Measurements from ENCODE around the gene ZNF385A. TPM values are rescaled to one million over a fixed set of nuclear protein-coding genes. Genes with fewer than 3 reads are reported as not detected.
A peak's percentile ranks its signal among the peaks of the same experiment; 100 is the strongest.

ZNF385A gene
- total and polyA plus RNA-seq, 3 experiments from 2014 or later, result 0.77 to 0.78 TPM; not detected in 1

- peaks cover 14% of the 10 kb centered on the region for H3K4me1 ChIP-seq (ENCODE audit: insufficient read depth, low read length)
- no peaks in the 10 kb centered on the region for H3K9me3 ChIP-seq (ENCODE audit: low read length)
- Mint-ChIP-seq H3K9me3 (no peaks in the 10 kb centered on the region), H3K36me3 (peaks cover 12 to 74% (median 28%) of the 10 kb centered on the region in 3 donors), H3K4me3 (no peak overlapping the region), H3K27ac (peak overlapping the region in 1 of 8 donors; percentile 16), H3K27me3 (no peaks in the 10 kb centered on the region), H3K4me1 (peaks cover 9 to 12% (median 10%) of the 10 kb centered on the region in 3 donors)
- H3K4me3 ChIP-seq (ENCODE audit: low read length), result no peak overlapping the region
- H3K27ac ChIP-seq (ENCODE audit: low read depth, low read length), result no peak overlapping the region
- ChIA-PET CTCF (interaction anchor here (2.3 kb wide), 1 partner anchor 12 kb away, joined by 7 read pairs; no protein-coding TSS in a partner anchor), POLR2A (no interaction called here)
- H3K36me3 ChIP-seq (ENCODE audit: insufficient read depth, low read length), result peaks cover 53% of the 10 kb centered on the region
- DNase-seq, result no peak
- no peaks in the 10 kb centered on the region for H3K27me3 ChIP-seq (ENCODE audit: insufficient read depth, low read length, poor library complexity, severe bottlenecking)
These were observed 35.5 kb downstream of the ZNF385A start for GRCh38 chr12:54349036-54349435.

- H3K27me3 Mint-ChIP-seq, result no peaks in the 10 kb centered on the region
- no peaks in the 10 kb centered on the region for H3K4me1 ChIP-seq (ENCODE audit: insufficient read depth, low read length)
- POLR2A ChIA-PET, result no interaction called here
- CTCF ChIA-PET, result interaction anchor here (0.9 to 1.5 kb wide), 2 partner anchors 17 to 47 kb away, joined by 3 to 5 read pairs; partner anchors contain the start of gene COPZ1
- peak overlapping the region in 3 of 8 donors; percentile 13 to 62 (median 33) for H3K27ac Mint-ChIP-seq
- H3K36me3 ChIP-seq (ENCODE audit: insufficient read depth, low read length), result peaks cover 50% of the 10 kb centered on the region
- no peak overlapping the region for H3K4me3 ChIP-seq (ENCODE audit: low read length)
- H3K9me3 ChIP-seq (ENCODE audit: low read length), result no peaks in the 10 kb centered on the region
- H3K4me3 Mint-ChIP-seq, result no peak overlapping the region
- peaks cover 12 to 38% (median 34%) of the 10 kb centered on the region in 3 donors for H3K4me1 Mint-ChIP-seq
- H3K27me3 ChIP-seq (ENCODE audit: insufficient read depth, low read length, poor library complexity, severe bottlenecking), result no peaks in the 10 kb centered on the region
- H3K27ac ChIP-seq (ENCODE audit: low read depth, low read length), result no peak overlapping the region
- H3K36me3 Mint-ChIP-seq, result peaks cover 7 to 72% (median 21%) of the 10 kb centered on the region in 3 donors
- DNase-seq, result no peak
- no peaks in the 10 kb centered on the region for H3K9me3 Mint-ChIP-seq
These were observed 42.9 kb downstream of the ZNF385A start for GRCh38 chr12:54341378-54342300.

- H3K27ac Mint-ChIP-seq, result peak overlapping the region in 3 of 8 donors; percentile 13 to 75 (median 62)
These were observed 43.7 kb downstream of the ZNF385A start for GRCh38 chr12:54340846-54341245.

GRCh38 chr12:54338698-54339296 lies 45.7 kb downstream of the ZNF385A start:
- H3K27ac Mint-ChIP-seq, result no peak overlapping the region
- peaks cover 15 to 43% (median 41%) of the 10 kb centered on the region in 3 donors for H3K4me1 Mint-ChIP-seq
- ChIA-PET CTCF (interaction anchor here (5.9 to 6.5 kb wide), 2 partner anchors 13 to 20 kb away, joined by 37 to 48 read pairs; partner anchors contain the start of gene COPZ1), POLR2A (no interaction called here)
- peaks cover 32% of the 10 kb centered on the region for H3K36me3 ChIP-seq (ENCODE audit: insufficient read depth, low read length)
- H3K27me3 Mint-ChIP-seq, result no peaks in the 10 kb centered on the region
- H3K27ac ChIP-seq (ENCODE audit: low read depth, low read length), result peak overlapping the region; percentile 28
- H3K9me3 Mint-ChIP-seq, result no peaks in the 10 kb centered on the region
- H3K9me3 ChIP-seq (ENCODE audit: low read length), result no peaks in the 10 kb centered on the region
- no peaks in the 10 kb centered on the region for H3K27me3 ChIP-seq (ENCODE audit: insufficient read depth, low read length, poor library complexity, severe bottlenecking)
- peaks cover 7 to 54% (median 18%) of the 10 kb centered on the region in 3 donors for H3K36me3 Mint-ChIP-seq
- DNase-seq, result no peak
- H3K4me1 ChIP-seq (ENCODE audit: insufficient read depth, low read length), result no peaks in the 10 kb centered on the region
- H3K4me3 Mint-ChIP-seq, result no peak overlapping the region
- H3K4me3 ChIP-seq (ENCODE audit: low read length), result no peak overlapping the region

More at GRCh38 chr12:54340846-54341245, 43.7 kb downstream of the ZNF385A start:
- no peaks in the 10 kb centered on the region for H3K27me3 ChIP-seq (ENCODE audit: insufficient read depth, low read length, poor library complexity, severe bottlenecking)
- ChIA-PET POLR2A (no interaction called here), CTCF (interaction anchor here (1.5 kb wide), 1 partner anchor 16 kb away, joined by 5 read pairs; the partner anchor contains the start of gene COPZ1)
- Mint-ChIP-seq H3K36me3 (peaks cover 7 to 68% (median 21%) of the 10 kb centered on the region in 3 donors), H3K4me3 (no peak overlapping the region), H3K4me1 (peaks cover 14 to 41% (median 37%) of the 10 kb centered on the region in 3 donors), H3K27me3 (no peaks in the 10 kb centered on the region), H3K9me3 (no peaks in the 10 kb centered on the region)
- no peak overlapping the region for H3K4me3 ChIP-seq (ENCODE audit: low read length)
- no peak overlapping the region for H3K27ac ChIP-seq (ENCODE audit: low read depth, low read length)
- peaks cover 46% of the 10 kb centered on the region for H3K36me3 ChIP-seq (ENCODE audit: insufficient read depth, low read length)
- H3K4me1 ChIP-seq (ENCODE audit: insufficient read depth, low read length), result no peaks in the 10 kb centered on the region
- DNase-seq, result no peak
- H3K9me3 ChIP-seq (ENCODE audit: low read length), result no peaks in the 10 kb centered on the region

- ChIA-PET CTCF (interaction anchor here (0.9 to 6.5 kb wide), 5 partner anchors 9 to 21 kb away, joined by 3 to 48 read pairs (median 6); partner anchors contain the start of gene COPZ1), POLR2A (interaction anchor here (1.2 kb wide), 1 partner anchor 13 kb away, joined by 3 read pairs; no protein-coding TSS in a partner anchor)
- Mint-ChIP-seq H3K9me3 (no peaks in the 10 kb centered on the region), H3K4me3 (no peak overlapping the region), H3K36me3 (peaks cover under 1 to 53% (median 12%) of the 10 kb centered on the region in 3 donors), H3K4me1 (peaks cover 20 to 50% (median 49%) of the 10 kb centered on the region in 3 donors), H3K27ac (peak overlapping the region in 1 of 8 donors; percentile 53), H3K27me3 (no peaks in the 10 kb centered on the region)
- H3K36me3 ChIP-seq (ENCODE audit: insufficient read depth, low read length), result peaks cover 24% of the 10 kb centered on the region
- H3K4me1 ChIP-seq (ENCODE audit: insufficient read depth, low read length), result peaks cover 7% of the 10 kb centered on the region
- H3K27ac ChIP-seq (ENCODE audit: low read depth, low read length), result peak overlapping the region; percentile 28
- no peaks in the 10 kb centered on the region for H3K27me3 ChIP-seq (ENCODE audit: insufficient read depth, low read length, poor library complexity, severe bottlenecking)
- no peaks in the 10 kb centered on the region for H3K9me3 ChIP-seq (ENCODE audit: low read length)
- H3K4me3 ChIP-seq (ENCODE audit: low read length), result no peak overlapping the region
- no peak for DNase-seq
These were observed 46.5 kb downstream of the ZNF385A start for GRCh38 chr12:54337854-54338650.

- no peak for DNase-seq
- POLR2A ChIA-PET, result interaction anchor here (1.2 kb wide), 1 partner anchor 13 kb away, joined by 3 read pairs; no protein-coding TSS in a partner anchor
These were observed 47.2 kb downstream of the ZNF385A start for GRCh38 chr12:54337280-54337842.

More at GRCh38 chr12:54337280-54337842, 47.2 kb downstream of the ZNF385A start:
- H3K4me1 Mint-ChIP-seq, result peaks cover 20 to 52% (median 50%) of the 10 kb centered on the region in 3 donors
- peak overlapping the region; percentile 28 for H3K27ac ChIP-seq (ENCODE audit: low read depth, low read length)
- CTCF ChIA-PET, result interaction anchor here (0.9 to 6.5 kb wide), 7 partner anchors 9 to 86 kb away, joined by 3 to 48 read pairs (median 4); partner anchors contain the start of gene COPZ1
- no peaks in the 10 kb centered on the region for H3K27me3 ChIP-seq (ENCODE audit: insufficient read depth, low read length, poor library complexity, severe bottlenecking)
- peaks cover 11% of the 10 kb centered on the region for H3K4me1 ChIP-seq (ENCODE audit: insufficient read depth, low read length)
- peaks cover 0 to 48% (median 9%) of the 10 kb centered on the region in 3 donors for H3K36me3 Mint-ChIP-seq
- H3K4me3 ChIP-seq (ENCODE audit: low read length), result no peak overlapping the region
- H3K27me3 Mint-ChIP-seq, result no peaks in the 10 kb centered on the region
- H3K9me3 Mint-ChIP-seq, result no peaks in the 10 kb centered on the region
- H3K4me3 Mint-ChIP-seq, result no peak overlapping the region
- H3K9me3 ChIP-seq (ENCODE audit: low read length), result no peaks in the 10 kb centered on the region
- peak overlapping the region in 2 of 8 donors; percentile 5 to 53 for H3K27ac Mint-ChIP-seq
- peaks cover 21% of the 10 kb centered on the region for H3K36me3 ChIP-seq (ENCODE audit: insufficient read depth, low read length)

All from CD8-positive, alpha-beta memory T cell (primary cell).